H9 (cell line): ENCODE measurements around the gene YPEL4. TPM values are rescaled to one million over a fixed set of nuclear protein-coding genes. Genes with fewer than 3 reads are reported as not detected.

Source experiments
- DNase-seq: peaks from one replicate; pipeline ENCODE4 v3.0.0-alpha.2; 2017
- H2AFZ ChIP-seq: one replicate; pipeline ENCODE4 v1.6.1; 2013; ENCODE audit warnings: mild to moderate bottlenecking, low read length, control low read depth, moderate library complexity
- H2AK5ac ChIP-seq: 2 replicates; pipeline ENCODE4 v1.6.1; 2013; ENCODE audit warnings: low read length, control low read depth, mixed read lengths; ENCODE audit not compliant: insufficient read length
- H2BK120ac ChIP-seq: one replicate; pipeline ENCODE4 v1.6.1; 2013; ENCODE audit warnings: low read depth, mild to moderate bottlenecking, low read length, control low read depth, inconsistent platforms; ENCODE audit not compliant: poor library complexity, severe bottlenecking
- H2BK12ac ChIP-seq: 2 replicates; pipeline ENCODE4 v1.6.1; 2013; ENCODE audit warnings: low read length, control low read depth, mixed read lengths, low read depth; ENCODE audit not compliant: insufficient read length
- H2BK15ac ChIP-seq: 2 replicates; pipeline ENCODE4 v1.6.1; 2013; ENCODE audit warnings: low read depth, low read length, control low read depth
- H2BK20ac ChIP-seq: one replicate; pipeline ENCODE4 v1.6.1; 2013; ENCODE audit warnings: low read depth, mild to moderate bottlenecking, low read length, control low read depth, inconsistent platforms; ENCODE audit not compliant: poor library complexity, severe bottlenecking
- H2BK5ac ChIP-seq: 2 replicates; pipeline ENCODE4 v1.6.1; 2013; ENCODE audit warnings: low read length, control low read depth, mixed read lengths; ENCODE audit not compliant: insufficient read length
- H3K14ac ChIP-seq: 2 replicates; pipeline ENCODE4 v1.6.1; 2013; ENCODE audit warnings: low read length, control low read depth; ENCODE audit not compliant: insufficient read depth
- H3K18ac ChIP-seq: 2 replicates; pipeline ENCODE4 v1.6.1; 2013; ENCODE audit warnings: low read depth, mild to moderate bottlenecking, mixed read lengths, low read length, control low read depth; ENCODE audit not compliant: insufficient read length
- H3K23ac ChIP-seq: 2 replicates; pipeline ENCODE4 v1.6.1; 2013; ENCODE audit warnings: low read length, control low read depth, mixed read lengths, low read depth; ENCODE audit not compliant: insufficient read length
- H3K23me2 ChIP-seq: 2 replicates; pipeline ENCODE4 v1.6.1; 2013; ENCODE audit warnings: low read depth, mild to moderate bottlenecking, mixed read lengths, low read length, control low read depth; ENCODE audit not compliant: insufficient read length, poor library complexity, severe bottlenecking
- H3K27ac ChIP-seq: 2 replicates; pipeline ENCODE4 v1.5.1; 2013; ENCODE audit warnings: low read length, control low read depth, mixed read lengths, low read depth; ENCODE audit not compliant: insufficient read length
- H3K27me3 ChIP-seq: 2 replicates; pipeline ENCODE4 v1.6.1; 2013; ENCODE audit warnings: low read length, control low read depth, inconsistent platforms; ENCODE audit not compliant: insufficient read depth
- H3K4ac ChIP-seq: 2 replicates; pipeline ENCODE4 v1.6.1; 2013; ENCODE audit warnings: low read depth, mild to moderate bottlenecking, control low read depth, inconsistent platforms, low read length, moderate library complexity
- H3K4me1 ChIP-seq: 2 replicates; pipeline ENCODE4 v1.6.1; 2013; ENCODE audit warnings: low read length, control low read depth, inconsistent platforms; ENCODE audit not compliant: insufficient read depth
- H3K4me2 ChIP-seq: 2 replicates; pipeline ENCODE4 v1.6.1; 2013; ENCODE audit warnings: low read length, control low read depth, mixed read lengths; ENCODE audit not compliant: insufficient read length, insufficient read depth
- H3K56ac ChIP-seq: 2 replicates; pipeline ENCODE4 v1.6.1; 2013; ENCODE audit warnings: low read depth, mild to moderate bottlenecking, mixed read lengths, low read length, control low read depth; ENCODE audit not compliant: insufficient read length
- H3K79me1 ChIP-seq: 2 replicates; pipeline ENCODE4 v1.6.1; 2013; ENCODE audit warnings: low read depth, mild to moderate bottlenecking, moderate library complexity, low read length, control low read depth, inconsistent platforms; ENCODE audit not compliant: insufficient read depth, poor library complexity, severe bottlenecking
- H3K79me2 ChIP-seq: 2 replicates; pipeline ENCODE4 v1.6.1; 2013; ENCODE audit warnings: low read length, control low read depth, inconsistent platforms; ENCODE audit not compliant: insufficient read depth
- H3K9ac ChIP-seq: 2 replicates; pipeline ENCODE4 v1.6.1; 2013; ENCODE audit warnings: low read length, control low read depth, mixed read lengths; ENCODE audit not compliant: insufficient read length; ENCODE audit errors: extremely low read depth
- H3K9me3 ChIP-seq: one replicate; pipeline ENCODE4 v1.6.1; 2013; ENCODE audit warnings: low read depth, low read length, inconsistent platforms; ENCODE audit not compliant: control insufficient read depth
- H3T11ph ChIP-seq: one replicate; pipeline ENCODE4 v1.6.1; 2013; ENCODE audit warnings: mild to moderate bottlenecking, low read length, control low read depth, inconsistent platforms
- H4K20me1 ChIP-seq: one replicate; pipeline ENCODE4 v1.6.1; 2013; ENCODE audit not compliant: control insufficient read depth, insufficient read length, insufficient read depth
- H4K5ac ChIP-seq: 2 replicates; pipeline ENCODE4 v1.6.1; 2013; ENCODE audit warnings: low read depth, mild to moderate bottlenecking, mixed read lengths, low read length, control low read depth; ENCODE audit not compliant: insufficient read length
- H4K8ac ChIP-seq: replicated peaks from 2 replicates; pipeline ENCODE4 v1.6.1; 2013; ENCODE audit warnings: low read length, control low read depth, mixed read lengths, low read depth; ENCODE audit not compliant: insufficient read length
- H4K91ac ChIP-seq: 2 replicates; pipeline ENCODE4 v1.6.1; 2013; ENCODE audit warnings: low read depth, mild to moderate bottlenecking, moderate library complexity, mixed read lengths, low read length, control low read depth; ENCODE audit not compliant: insufficient read length
- H3K27ac Mint-ChIP-seq, 3 experiments: 2 replicates in 2 of 3; 3 replicates in 1 of 3; pipeline ENCODE4 v1.8.0; 2020 to 2021; ENCODE audit warnings: mixed read lengths in 3 of 3, mild to moderate bottlenecking in 1 of 3, moderate library complexity in 1 of 3
- H3K27me3 Mint-ChIP-seq: 2 replicates; pipeline ENCODE4 v1.8.0; 2021; ENCODE audit warnings: low read depth, mild to moderate bottlenecking, moderate library complexity, mixed read lengths
- H3K36me3 Mint-ChIP-seq, 3 experiments: 2 replicates in 2 of 3; 3 replicates in 1 of 3; pipeline ENCODE4 v1.8.0; 2020 to 2021; ENCODE audit warnings: low read depth in 3 of 3, mixed read lengths in 3 of 3; ENCODE audit not compliant: insufficient read depth in 1 of 3
- H3K4me1 Mint-ChIP-seq, 2 experiments: 2 replicates each; pipeline ENCODE4 v1.8.0; 2020; ENCODE audit warnings: mixed read lengths in 2 of 2
- H3K4me3 Mint-ChIP-seq, 2 experiments: 2 replicates in 1 of 2; 3 replicates in 1 of 2; pipeline ENCODE4 v1.8.0; 2020 to 2021; ENCODE audit warnings: mild to moderate bottlenecking in 2 of 2, mixed read lengths in 2 of 2, moderate library complexity in 1 of 2
- H3K9me3 Mint-ChIP-seq, 2 experiments: 2 replicates in 1 of 2; 3 replicates in 1 of 2; pipeline ENCODE4 v1.8.0; 2020; ENCODE audit warnings: mild to moderate bottlenecking in 2 of 2, mixed read lengths in 2 of 2, moderate library complexity in 1 of 2
- WGBS: extraction: QIAGEN DNeasy Blood & Tissue Kit; methylation state at CpG from one replicate; pipeline ENCODE4 v1.1.7; 2013; ENCODE audit warnings: missing lambda C conversion rate, low lambda C conversion rate, mixed read lengths; ENCODE audit not compliant: insufficient read length; ENCODE audit errors: extremely low coverage; 5-methylcytosine and 5-hydroxymethylcytosine counted together
- total RNA-seq: library from RNA; stranded (reverse); gene quantifications from 2 replicates; pipeline ENCODE4 v1.2.1, GENCODE V29; 2021
- TF ChIP-seq, protein P1 (sequence below): fragments of 200-600 bp; sonication (generic); conservative IDR thresholded peaks from 3 replicates; pipeline ENCODE4 v1.8.0; 2021; ENCODE audit warnings: antibody characterized with exemption, mild to moderate bottlenecking

YPEL4 gene
- total RNA-seq, 1 experiment from 2014 or later, result 0.13 TPM

DNA sequence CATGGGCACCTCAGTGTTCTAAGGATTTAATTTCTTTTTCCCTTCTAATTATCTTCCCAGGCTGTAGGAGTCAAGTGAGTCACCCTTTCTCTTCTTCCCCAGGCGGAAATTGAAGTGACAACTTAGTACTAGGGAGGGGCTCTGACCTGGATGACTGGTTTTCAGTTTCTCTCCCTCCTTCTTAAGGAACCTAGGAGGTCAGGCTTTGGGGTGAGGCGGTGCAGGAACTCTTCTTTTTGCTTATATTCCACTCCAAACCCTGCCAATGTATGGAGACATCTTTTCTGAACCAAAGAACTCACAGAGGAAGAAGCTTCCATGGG is 30.8 kb upstream of the YPEL4 start:
- H3K27ac Mint-ChIP-seq, result no peak overlapping the region
- no peaks in the 10 kb centered on the region; a peak in 2 of 5 replicates for H3K9me3 Mint-ChIP-seq
- H3K79me2 ChIP-seq, result peaks cover 12% of the 10 kb centered on the region; the same call in 1 of the 2 replicates
- no peaks in the 10 kb centered on the region for H3K23me2 ChIP-seq
- WGBS, result no CpG with 5 or more reads among the region's 2 CpGs
- no peak overlapping the region for H2BK120ac ChIP-seq
- H2BK20ac ChIP-seq, result no peak overlapping the region
- DNase-seq, result no peak
- H2AFZ ChIP-seq, result no peak overlapping the region
- no peaks in the 10 kb centered on the region for H4K20me1 ChIP-seq
- H3K56ac ChIP-seq, result no peak overlapping the region
- no peak overlapping the region for H2BK5ac ChIP-seq
- no peak overlapping the region for H3K14ac ChIP-seq
- H3K18ac ChIP-seq, result no peak overlapping the region
- no peak overlapping the region for H2BK12ac ChIP-seq
- H3K36me3 Mint-ChIP-seq, result peaks cover 26 to 62% (median 37%) of the 10 kb centered on the region in 3 experiments
- no peak overlapping the region for H4K91ac ChIP-seq
- no peak overlapping the region for H3K27ac ChIP-seq
- H2AK5ac ChIP-seq, result no peak overlapping the region
- no peak overlapping the region for H4K8ac ChIP-seq
- H3T11ph ChIP-seq, result no peak overlapping the region
- H3K9me3 ChIP-seq, result no peaks in the 10 kb centered on the region
- TF ChIP-seq, protein P1, sequence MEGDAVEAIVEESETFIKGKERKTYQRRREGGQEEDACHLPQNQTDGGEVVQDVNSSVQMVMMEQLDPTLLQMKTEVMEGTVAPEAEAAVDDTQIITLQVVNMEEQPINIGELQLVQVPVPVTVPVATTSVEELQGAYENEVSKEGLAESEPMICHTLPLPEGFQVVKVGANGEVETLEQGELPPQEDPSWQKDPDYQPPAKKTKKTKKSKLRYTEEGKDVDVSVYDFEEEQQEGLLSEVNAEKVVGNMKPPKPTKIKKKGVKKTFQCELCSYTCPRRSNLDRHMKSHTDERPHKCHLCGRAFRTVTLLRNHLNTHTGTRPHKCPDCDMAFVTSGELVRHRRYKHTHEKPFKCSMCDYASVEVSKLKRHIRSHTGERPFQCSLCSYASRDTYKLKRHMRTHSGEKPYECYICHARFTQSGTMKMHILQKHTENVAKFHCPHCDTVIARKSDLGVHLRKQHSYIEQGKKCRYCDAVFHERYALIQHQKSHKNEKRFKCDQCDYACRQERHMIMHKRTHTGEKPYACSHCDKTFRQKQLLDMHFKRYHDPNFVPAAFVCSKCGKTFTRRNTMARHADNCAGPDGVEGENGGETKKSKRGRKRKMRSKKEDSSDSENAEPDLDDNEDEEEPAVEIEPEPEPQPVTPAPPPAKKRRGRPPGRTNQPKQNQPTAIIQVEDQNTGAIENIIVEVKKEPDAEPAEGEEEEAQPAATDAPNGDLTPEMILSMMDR, result no peak
- no peak overlapping the region for H3K23ac ChIP-seq
- H3K27me3 ChIP-seq, result no peaks in the 10 kb centered on the region
- no peak overlapping the region for H3K9ac ChIP-seq
- no peaks in the 10 kb centered on the region; the same call in 1 of the 2 replicates for H3K4me1 ChIP-seq
- H3K4me1 Mint-ChIP-seq, result peaks cover 10 to 17% of the 10 kb centered on the region in 2 experiments
- peaks cover 8% of the 10 kb centered on the region for H3K79me1 ChIP-seq
- no peak overlapping the region for H3K4me3 Mint-ChIP-seq
- H2BK15ac ChIP-seq, result no peak overlapping the region
- H3K4ac ChIP-seq, result no peak overlapping the region
- no peak overlapping the region for H3K4me2 ChIP-seq
- H3K27me3 Mint-ChIP-seq, result no peaks in the 10 kb centered on the region
- no peak overlapping the region for H4K5ac ChIP-seq
